Gastroesophageal sphincter (tissue), 3 donors: Measurements from ENCODE around the gene CNTNAP2.

Experiments used
- EP300 ChIP-seq: sonication (generic); formaldehyde crosslinking; IDR thresholded peaks from one replicate; pipeline ENCODE4 v1.6.1; 2017; ENCODE audit warnings: antibody characterized with exemption, mild to moderate bottlenecking
- POLR2AphosphoS5 ChIP-seq: sonication (generic); formaldehyde crosslinking; IDR thresholded peaks from one replicate; pipeline ENCODE4 v1.6.1; 2017; ENCODE audit warnings: antibody characterized with exemption
- TF ChIP-seq, protein P1 (sequence below), 4 experiments: fragments of 200-600 bp in 2 of 4; fragments of 450-650 bp in 2 of 4; sonication (generic) in 1 of 4; IDR thresholded peaks; one replicate each; pipeline ENCODE4 v1.5.1; 2017 to 2019; ENCODE audit warnings: antibody characterized with exemption in 4 of 4, mild to moderate bottlenecking in 2 of 4, moderate library complexity in 2 of 4

- TF ChIP-seq, protein P1, sequence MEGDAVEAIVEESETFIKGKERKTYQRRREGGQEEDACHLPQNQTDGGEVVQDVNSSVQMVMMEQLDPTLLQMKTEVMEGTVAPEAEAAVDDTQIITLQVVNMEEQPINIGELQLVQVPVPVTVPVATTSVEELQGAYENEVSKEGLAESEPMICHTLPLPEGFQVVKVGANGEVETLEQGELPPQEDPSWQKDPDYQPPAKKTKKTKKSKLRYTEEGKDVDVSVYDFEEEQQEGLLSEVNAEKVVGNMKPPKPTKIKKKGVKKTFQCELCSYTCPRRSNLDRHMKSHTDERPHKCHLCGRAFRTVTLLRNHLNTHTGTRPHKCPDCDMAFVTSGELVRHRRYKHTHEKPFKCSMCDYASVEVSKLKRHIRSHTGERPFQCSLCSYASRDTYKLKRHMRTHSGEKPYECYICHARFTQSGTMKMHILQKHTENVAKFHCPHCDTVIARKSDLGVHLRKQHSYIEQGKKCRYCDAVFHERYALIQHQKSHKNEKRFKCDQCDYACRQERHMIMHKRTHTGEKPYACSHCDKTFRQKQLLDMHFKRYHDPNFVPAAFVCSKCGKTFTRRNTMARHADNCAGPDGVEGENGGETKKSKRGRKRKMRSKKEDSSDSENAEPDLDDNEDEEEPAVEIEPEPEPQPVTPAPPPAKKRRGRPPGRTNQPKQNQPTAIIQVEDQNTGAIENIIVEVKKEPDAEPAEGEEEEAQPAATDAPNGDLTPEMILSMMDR (IDR thresholded peaks at IDR 0.05), result peak in 2 of 4 experiments; percentile 11 to 24
- TF ChIP-seq EP300 (no peak), POLR2AphosphoS5 (no peak)
Observed at GRCh38 chr7:147547252-147547897, 1430.8 kb downstream of the CNTNAP2 start.
